ENCODE data around the gene XRCC4.

XRCC4 gene

DNA sequence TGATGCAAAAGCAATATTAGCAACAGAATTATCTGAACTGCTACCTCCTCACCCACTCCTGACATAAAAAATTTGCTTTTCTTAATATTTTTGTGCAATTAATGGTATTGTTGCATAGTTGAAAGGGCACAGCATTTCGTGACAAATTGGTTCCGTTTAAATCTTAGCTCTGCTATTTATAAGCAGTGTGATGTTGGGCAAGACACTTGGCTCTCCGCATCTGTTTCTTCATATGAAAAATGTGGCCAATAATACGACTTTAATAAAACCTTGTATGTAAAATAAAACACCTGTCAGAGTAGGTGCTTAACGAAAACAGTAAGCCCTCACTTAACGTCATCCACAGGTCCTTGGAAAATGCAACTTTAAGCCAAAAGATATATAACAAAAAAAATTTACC lies 4.4 kb upstream of the XRCC4 start:
- DNase-seq = no peak

DNA sequence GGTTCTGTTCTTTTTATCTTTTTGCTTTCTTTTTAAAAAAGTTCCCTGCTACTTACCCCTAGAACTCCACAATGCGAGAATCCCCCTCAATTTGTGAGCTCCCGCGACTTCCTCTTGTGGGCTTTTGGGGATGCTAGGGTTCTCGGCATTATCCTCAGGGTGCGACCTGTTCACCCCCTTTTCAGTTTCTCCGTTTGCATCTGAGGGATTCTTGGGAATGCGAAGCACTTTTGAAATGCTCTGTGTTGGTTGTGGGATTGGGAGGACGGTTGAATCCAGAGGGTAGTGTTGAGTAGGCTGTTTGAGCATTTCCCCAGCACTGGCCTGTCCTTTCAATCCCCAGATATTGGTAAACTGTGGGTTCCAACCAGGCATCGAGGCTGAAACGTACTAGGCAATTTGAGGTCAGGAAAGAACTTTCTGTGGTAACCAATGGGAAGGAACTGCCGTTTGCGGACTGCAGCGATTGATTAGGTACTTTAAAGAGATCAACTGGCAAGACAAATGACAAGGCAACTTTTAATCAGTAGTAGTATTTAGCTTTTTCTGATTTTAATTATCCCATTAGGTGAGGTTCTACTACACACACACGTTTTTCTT lies 415 bp downstream of the XRCC4 start:
- peak; percentile 54 to 56 for DNase-seq

DNA sequence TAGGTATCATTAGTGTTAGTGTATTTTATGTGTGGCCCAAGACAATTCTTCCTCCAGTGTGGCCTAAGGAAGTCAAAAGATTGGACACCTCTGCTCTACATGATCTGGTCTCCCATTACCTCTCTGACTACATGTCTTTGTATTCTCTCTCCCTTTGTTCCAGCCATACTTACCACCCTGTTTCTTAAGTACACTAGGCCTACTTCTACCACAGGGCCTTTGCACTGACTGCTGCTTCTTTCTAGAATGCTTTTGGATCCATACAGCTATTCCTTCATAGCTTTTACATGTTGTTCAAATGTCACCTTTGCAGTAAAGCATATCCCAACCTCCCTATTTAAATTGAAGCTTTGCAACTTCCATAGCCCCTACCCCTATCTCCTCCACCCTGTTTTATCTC lies 5.4 kb downstream of the XRCC4 start:
- DNase-seq = no peak

DNA sequence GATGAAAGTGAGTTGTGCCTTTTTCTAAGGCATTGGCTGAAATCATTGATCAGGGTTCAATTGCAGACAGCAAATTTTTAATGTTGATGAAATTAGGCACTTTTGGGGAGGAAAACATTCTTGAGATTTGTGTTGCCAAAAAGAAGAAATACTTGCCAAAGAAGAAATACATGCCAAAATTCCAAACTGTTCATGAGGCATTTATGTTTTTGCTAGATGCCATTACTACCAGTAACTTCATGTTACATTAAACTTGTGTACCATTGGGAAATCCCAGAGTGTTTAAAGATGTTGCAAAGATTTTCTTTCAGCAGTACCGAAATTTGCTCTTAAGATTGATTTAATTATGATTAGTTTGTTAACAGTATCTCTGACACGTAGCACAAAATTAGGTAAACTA lies 7.0 kb downstream of the XRCC4 start:
- DNase-seq = no peak

DNA sequence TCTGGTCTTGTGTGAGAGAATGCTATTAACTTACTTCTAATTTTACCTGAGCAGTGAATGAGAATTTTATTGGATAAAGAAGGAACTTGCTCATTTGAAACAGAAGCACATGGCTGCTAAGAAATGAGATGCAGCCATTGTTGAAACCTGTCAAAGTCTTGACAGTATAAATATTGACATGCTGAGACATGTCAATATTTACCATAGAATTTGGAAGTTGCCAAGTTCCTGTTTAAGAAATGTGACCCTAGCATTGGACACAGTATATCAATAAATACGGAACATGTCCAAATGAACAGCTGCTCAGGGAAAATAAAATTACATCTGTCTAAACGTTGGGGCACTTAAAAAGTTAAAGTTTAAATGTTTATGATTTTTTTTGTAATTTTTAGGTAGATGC lies 7.8 kb downstream of the XRCC4 start:
- no peak for DNase-seq

DNA sequence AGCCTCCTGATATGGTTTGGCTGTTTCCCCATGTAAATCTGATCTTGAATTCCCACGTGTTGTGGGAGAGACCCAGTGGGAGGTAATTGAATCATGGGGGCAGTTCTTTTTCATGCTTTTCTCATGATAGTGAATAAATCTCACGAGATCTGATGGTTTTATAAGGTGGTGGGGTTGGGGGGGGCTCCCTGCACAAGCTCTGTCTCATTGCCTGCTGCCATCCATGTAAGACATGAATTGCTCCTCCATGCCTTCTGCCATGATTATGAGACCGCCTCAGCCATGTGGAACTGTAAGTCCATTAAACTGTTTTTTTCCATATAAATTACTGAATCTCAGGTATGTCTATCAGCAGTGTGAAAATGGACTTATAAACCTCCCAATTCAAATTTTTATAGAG lies 12.8 kb downstream of the XRCC4 start:
- no peak for DNase-seq

DNA sequence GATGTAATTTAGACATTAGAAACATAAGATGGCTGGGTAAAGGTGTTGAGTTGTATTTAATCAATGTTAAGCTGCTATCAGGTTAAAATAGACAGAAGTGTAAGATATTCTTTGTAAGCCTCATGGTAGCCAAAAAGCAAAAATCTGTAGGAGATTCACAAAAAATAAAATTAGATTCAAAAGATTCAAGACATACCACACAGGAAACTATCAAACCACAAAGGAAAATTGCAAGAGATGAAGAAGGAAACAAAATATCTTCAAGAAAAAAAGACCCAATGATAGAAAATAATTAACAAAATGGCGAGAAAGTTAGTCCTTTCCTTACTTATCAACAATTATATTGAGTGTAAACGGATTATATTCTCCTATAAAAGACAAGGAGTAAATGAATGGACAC lies 15.3 kb downstream of the XRCC4 start:
- peak; percentile 40 to 46 for DNase-seq

DNA sequence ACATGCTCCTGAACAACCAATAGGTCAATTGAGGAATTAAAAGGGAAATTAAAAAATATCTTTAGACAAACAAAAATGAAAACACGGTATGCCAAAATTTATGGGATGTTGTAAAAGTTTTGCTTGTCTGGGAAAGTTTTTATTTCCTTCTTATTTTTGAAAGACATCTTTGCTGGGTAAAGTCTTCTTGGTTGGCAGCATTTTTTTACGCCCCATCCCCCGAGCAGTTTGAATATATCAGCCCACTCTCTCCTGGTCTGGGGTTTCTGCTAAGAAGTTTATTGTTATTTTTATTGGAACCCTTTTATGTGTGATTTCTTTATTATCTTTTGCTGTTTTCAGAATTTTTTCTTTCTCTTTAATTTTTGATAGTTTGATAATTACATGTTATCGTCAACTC lies 16.3 kb downstream of the XRCC4 start:
- no peak for DNase-seq

DNA sequence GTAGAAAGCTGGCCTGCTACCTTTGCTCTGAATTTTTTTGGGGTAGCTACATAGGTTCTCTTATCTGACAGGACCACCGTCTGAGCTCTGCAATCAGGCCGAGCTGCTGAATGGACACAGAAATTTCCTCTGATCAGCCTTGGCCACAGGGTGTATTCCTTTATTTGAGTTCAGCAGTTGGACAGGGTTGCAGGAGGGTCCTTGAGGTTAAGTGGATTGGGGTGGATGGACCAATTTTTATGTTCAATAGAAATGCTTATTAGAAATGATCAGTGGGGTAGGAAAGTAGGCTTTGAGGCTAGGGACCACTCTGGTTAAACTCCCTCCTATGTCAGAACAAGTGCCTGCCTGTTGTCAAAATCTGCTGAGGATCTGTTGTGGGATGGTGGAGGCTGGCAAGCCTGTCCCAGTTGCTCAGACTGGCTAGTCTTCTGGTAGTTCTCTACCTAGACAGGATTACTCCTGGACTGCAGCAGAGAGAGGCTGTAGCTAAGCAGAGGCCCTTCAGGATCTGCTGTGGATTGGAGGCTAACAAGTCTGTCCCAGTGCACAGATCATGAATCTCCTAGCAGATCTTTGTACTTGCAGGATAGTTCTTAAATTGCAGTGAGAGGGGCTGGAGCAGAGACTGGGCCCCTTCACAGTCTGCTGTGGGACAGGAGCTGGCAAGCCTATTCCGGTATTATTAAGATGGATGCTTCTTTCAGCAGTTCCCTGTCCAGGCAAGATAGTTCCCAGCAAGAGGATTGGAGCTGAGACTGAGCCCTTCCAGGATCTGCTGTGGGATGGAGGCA lies 18.0 kb downstream of the XRCC4 start:
- no peak for DNase-seq

DNA sequence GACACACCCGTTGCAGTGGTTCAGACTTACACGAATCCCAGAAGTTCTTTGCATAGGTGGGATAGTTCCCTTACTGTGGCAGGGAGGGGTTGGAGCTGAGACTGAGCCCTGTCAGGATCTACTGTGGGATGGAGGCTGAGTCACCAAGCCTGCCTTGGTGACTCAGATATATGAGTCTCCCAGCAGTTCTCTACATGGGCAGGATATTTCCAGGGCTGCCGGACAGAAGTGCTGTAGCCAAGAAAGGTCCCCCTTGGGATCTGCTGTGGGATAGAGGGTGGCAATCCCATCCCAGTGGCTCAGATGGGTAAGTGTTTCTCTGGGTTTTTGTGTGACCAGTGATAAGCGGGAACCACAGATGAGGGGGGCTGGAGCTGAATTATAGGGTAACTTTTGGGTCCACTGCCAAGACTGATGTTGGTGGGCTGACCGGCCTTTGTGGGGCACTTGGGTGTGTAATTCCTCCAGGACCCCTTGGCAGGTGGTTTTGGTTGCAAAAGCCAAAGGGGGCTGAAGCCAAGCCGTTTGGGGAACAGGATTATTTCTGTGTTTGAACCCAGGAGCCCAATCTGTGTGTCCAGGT lies 18.7 kb downstream of the XRCC4 start:
- DNase-seq = no peak

DNA sequence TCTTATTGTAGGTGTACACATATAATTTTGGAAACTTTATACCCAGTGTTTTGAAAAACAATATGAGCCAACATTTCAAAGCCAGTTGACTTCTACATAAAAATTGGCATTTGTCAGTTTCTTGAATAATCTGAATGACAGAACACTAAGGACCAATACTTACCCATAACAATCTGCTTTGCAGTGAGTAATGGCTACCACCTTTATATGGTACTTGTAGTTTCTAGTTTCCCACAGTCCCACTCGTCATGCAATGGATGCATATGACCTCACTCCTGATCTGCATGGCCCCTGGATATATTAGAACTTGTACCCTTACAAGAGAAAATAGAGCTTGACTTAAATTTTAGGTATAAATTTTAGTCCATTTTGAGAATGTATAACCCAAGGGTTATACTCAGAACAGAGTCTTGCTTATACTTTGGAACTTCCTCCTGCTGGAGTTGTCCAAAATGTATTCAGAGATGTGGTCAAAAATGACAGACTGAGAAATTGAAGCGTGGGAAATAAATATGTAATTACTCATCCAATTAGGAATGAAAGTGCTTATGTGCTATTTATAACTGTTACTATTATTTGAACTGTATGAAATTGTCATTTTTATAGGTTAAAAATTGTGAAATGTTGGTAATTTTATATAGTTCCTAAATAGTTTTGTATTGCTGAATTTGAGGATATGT lies 19.5 kb downstream of the XRCC4 start:
- DNase-seq = no peak

DNA sequence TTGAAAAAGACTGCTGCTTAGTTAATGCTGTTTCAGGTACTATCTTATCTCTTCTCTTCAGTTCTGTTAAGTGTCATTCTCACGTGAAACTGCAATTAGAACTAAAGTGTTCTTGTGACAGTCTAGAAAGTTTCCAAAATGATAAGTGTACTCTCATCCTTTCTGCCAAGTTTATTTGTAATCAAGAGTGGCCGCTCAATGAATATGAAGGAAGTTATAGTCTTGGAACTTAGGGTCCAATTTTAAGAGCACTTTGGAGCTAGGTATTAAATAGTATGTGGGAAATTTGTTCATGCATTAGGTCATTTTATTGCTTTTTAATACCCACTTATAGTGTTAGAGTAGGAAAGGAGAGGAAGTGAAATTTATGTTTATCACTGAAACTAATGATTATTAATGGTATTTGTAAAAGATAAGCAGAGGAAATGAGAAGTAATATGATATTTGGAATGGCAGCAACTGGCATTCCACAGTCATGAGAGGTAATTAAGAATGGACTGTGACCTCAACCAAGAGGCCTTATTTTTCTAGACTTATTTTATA lies 20.4 kb downstream of the XRCC4 start:
- DNase-seq = no peak

DNA sequence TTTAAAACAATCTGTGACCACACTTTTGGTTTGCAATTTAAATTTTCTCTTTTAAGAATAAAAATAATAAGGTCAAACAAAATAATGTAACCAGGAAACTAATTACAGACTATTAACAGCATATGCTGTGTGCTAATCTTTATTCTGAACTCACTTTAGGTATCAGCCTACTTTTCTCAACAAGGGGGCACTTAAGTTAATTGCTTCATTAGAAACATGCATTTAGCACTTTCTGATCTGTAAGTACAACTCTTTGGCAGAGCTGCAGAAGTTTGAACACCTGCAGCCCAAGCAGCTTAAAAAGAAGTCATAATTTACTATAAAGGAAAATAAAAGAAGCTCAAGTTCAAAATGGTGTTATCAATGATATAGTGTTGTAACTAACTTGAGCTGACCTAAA lies 21.7 kb downstream of the XRCC4 start:
- no peak for DNase-seq

DNA sequence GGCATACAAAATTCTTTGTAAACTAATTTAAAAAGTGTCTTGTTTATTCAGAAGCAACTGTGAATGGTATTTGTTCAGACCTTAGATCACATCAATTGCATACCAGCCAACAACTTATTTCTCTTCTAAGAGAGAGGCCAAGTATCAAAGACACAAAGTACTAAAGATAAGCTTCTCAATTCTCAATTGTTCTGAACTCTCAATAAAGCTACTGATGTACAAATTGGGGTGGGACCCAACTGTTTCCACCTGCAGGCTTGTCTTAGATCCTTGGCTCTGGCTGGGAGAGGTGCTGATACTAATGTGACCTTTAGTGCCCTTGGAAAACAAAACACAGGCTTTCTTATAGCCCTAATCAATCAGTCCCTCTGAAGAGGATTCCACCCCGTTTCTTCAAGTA lies 22.1 kb downstream of the XRCC4 start:
- DNase-seq = no peak

DNA sequence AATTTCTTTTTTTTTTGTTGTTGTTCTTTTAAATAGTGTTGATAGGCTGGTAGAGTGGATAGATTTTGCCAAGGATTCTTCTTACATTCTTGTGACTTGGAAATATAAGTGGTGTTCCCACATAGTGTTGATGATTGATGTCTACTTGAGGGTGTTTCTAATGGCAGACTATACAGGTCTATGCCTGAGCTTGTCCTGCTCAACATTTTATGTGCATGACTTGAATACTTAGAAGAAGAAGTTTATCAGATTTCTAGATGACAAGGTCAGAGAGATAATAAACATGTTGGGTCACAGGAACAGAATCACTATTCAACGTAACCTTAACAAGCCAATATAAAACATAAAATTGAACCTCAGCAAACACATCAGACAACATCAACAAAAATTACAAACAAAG lies 24.2 kb downstream of the XRCC4 start:
- DNase-seq = no peak

DNA sequence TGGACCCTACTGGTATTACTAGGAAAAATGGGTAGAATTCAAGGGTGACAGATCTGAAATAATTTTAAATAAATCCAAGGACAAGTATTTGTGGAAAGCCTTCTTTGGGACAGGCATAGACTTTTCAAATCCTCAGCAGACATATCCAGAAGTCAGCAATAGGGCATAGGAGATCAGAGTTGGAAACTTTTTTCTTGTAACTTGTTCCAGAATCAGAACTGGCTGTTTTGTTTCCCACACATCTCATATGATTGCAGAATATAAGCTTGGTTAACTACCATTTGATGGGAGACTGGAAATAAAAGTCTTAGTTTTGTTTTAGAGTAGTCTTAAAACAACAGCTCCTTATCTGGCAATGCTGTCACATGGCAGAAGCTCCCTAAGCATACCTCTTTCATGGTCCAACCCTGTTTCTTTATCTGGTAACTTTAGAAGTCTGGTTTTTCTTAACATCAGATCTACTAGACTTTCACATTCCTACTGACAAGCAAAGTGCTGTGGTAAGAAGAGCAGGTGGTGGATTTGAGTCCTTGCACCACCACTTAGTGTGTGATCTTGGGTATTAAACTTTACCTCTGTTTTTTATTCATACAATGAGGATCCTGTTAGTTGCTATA lies 25.1 kb downstream of the XRCC4 start:
- DNase-seq = no peak

DNA sequence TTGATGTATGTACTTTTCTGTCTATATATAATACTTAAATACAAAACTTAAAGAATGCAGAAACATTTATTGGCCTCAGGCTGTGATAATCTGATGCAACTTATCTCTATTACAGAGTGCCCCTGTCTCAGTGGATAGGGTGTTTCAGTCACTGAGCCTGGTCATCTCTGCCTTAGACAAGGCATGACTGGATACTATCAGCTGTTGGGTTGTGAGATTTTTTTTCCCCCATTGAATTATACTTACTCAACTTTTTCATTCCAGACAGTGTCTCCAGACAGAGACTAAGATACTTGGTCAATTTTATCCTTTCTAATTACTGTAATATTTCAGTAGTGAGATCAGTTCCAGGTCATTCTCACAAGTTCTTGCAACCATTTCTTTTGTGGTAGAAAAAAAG lies 26.7 kb downstream of the XRCC4 start:
- no peak for DNase-seq

DNA sequence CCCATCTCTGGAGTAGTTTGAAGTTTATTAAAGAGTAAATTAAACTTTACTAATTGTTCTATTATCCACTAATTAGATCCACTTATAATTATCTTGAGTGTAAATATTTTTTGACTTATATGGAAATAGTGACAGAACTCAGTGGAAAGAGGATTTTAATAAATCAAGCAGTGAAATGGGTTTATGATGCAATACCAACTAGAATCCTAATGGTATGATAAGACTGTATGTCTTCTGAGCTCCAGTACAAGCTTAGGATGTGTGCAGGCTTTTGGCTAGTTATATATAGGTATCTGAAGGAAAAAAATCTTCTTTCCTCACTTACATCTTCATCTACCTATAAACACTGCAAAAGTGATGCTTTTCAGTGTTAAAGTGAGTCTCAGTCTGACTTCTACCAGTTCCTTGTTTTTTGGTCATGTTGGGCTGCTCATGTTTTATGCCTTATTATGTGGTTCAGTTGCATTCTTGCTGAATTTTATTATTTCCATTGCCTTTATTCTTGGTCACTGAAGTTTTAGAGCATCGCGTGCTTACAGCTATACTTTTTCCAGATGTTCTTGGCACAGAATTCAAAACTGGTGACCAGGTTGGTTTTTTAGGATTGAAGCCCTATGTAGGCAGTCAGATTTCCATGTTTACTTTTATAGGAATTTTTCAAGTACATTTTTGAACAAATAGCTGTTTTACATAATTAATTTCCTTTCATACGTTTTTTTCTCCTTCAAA lies 30.5 kb downstream of the XRCC4 start:
- no peak for DNase-seq

DNA sequence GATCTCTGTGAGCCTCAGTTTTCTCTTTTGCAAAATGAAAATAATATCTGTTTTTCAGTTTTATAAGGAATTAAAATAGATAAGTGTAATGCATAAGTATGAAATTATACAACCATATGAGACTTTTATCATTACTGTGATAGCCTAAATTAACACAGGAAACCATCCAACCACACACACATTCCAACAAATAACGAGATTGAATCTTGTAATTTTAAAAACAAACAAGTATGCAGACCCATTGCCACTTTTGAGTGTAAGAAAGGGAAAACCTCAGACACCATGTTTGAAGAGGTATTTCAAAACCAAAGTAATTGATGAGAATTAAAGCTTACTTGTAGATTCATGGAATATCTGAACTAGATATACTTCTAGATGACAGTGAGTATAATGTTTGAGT lies 32.0 kb downstream of the XRCC4 start:
- DNase-seq = no peak

DNA sequence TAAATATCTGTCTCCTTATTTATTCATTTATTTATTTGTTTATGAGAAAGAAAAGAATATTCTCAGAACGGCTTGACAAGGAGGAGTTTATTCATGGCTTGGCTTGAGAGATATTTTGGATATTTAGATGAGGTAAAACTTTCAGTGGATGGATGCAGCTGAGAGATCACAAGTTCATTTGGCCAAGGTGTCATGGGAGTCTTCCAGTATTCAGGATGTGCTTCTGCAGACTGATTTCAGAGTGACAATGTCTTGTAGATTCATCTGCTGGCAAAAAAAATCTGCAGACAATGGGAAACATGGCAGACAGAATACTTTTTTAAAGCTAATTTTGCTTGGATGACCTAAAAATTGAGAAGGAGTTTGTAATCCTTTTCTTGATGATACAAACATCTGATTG lies 38.5 kb downstream of the XRCC4 start:
- no peak for DNase-seq

DNA sequence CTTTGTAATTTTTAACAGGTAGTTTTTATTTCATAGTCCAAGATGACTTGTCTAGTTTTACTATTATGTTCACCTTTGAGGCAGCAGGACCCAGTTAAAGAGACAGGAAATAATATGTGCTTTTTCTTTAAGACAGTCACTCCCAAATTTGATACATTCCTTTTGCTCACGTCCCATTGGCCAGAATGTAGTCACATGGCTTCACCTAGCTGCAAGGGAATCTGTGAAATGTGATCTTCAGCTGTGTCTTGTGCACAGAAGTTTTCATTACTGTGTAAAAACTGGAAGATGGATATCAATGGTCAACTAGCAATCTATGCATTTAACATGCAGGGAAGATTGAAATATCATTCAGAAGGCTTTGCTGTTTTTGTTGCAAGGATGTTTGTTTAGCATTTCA lies 41.1 kb downstream of the XRCC4 start:
- no peak for DNase-seq

DNA sequence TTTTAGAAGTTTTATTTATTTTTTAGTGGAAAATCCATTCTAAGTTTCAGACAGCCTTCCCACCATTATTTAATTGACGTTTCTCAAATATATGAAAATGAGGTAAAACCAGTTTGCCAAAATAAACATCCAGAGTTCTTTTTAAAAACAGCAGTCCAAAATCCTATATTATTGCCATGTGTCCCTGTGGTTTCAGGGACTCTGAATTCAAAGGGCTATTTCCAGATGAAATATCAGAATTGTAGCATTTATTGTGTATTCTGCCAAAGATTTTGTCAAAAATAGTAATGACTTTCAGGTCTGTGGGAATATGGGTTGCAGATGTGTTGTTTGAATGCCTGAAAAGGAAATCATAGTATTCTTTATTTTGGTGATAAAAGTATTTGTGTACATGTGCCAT lies 41.6 kb downstream of the XRCC4 start:
- DNase-seq = no peak

DNA sequence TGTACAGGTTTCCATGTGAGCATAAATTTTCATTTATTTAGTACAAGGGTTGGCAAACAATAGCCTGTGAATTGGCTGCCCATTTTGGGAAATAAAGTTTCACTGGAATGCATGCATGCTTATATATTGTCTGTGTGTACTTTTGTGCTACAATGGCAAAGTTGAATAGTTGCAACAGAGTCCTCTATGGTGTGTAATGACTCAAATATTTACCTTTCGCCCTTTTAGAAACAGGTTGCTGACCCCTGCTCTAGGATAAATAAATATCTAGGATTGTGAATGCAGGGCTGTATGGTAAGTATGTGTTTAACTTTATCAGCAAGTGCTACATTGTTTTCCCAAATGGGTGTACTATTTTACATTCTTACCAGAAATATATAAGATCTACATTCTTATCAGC lies 47.2 kb downstream of the XRCC4 start:
- DNase-seq = no peak
